K562 (cell line): ENCODE results near the gene SND1. TPM values are rescaled to one million over a fixed set of nuclear protein-coding genes. Genes with fewer than 3 reads are reported as not detected.

Source experiments
- AFF1 ChIP-seq, 2 experiments: fragments of 450-650 bp; IDR thresholded peaks; 2 replicates each; pipeline ENCODE4 v1.6.1; 2018; ENCODE audit warnings: mild to moderate bottlenecking in 2 of 2, low read depth in 1 of 2; ENCODE audit not compliant: partially characterized antibody in 2 of 2
- ESRRA ChIP-seq: fragments of 450-650 bp; IDR thresholded peaks from 2 replicates; pipeline ENCODE4 v1.6.1; 2014; ENCODE audit warnings: low read depth, mild to moderate bottlenecking, moderate library complexity, borderline replicate concordance
- EWSR1 ChIP-seq: fragments of 450-650 bp; IDR thresholded peaks from 2 replicates; pipeline ENCODE4 v1.6.1; 2018; ENCODE audit warnings: borderline replicate concordance, mild to moderate bottlenecking, low read depth, moderate library complexity; ENCODE audit not compliant: partially characterized antibody
- IRF1 ChIP-seq: sonication (generic); formaldehyde crosslinking; IDR thresholded peaks from 2 replicates; pipeline ENCODE4 v1.8.0; 2022; ENCODE audit warnings: missing genetic modification reagents, mild to moderate bottlenecking, borderline replicate concordance
- POLR2G ChIP-seq: fragments of 200-400 bp; formaldehyde crosslinking; IDR thresholded peaks from 2 replicates; pipeline ENCODE4 v1.6.1; 2017; ENCODE audit warnings: low read depth, mild to moderate bottlenecking, antibody characterized with exemption, low read length, moderate library complexity
- PTBP1 ChIP-seq: fragments of 200-400 bp; formaldehyde crosslinking; IDR thresholded peaks from 2 replicates; pipeline ENCODE4 v1.6.1; 2017; ENCODE audit warnings: low read depth, low read length
- RBM22 ChIP-seq: fragments of 200-400 bp; formaldehyde crosslinking; IDR thresholded peaks from 2 replicates; pipeline ENCODE4 v1.6.1; 2018; ENCODE audit warnings: low read length, low read depth; ENCODE audit not compliant: poor library complexity, severe bottlenecking
- SMARCA5 ChIP-seq: fragments of 450-650 bp; IDR thresholded peaks from 2 replicates; pipeline ENCODE4 v1.6.1; 2016
- SMARCB1 ChIP-seq: IDR thresholded peaks from 2 replicates; pipeline ENCODE4 v1.6.1; 2011; ENCODE audit warnings: improper control_type of control experiment, low read depth; ENCODE audit not compliant: insufficient read length
- TBL1XR1 ChIP-seq, 2 experiments: IDR thresholded peaks; 2 replicates each; pipeline ENCODE4 v1.6.1; 2012; ENCODE audit warnings: improper control_type of control experiment in 2 of 2, low read length in 2 of 2, mild to moderate bottlenecking in 1 of 2
- TFAP4 ChIP-seq: sonication (generic); formaldehyde crosslinking; IDR thresholded peaks from 2 replicates; pipeline ENCODE4 v1.8.0; 2022; ENCODE audit warnings: missing genetic modification reagents, mild to moderate bottlenecking, moderate library complexity, borderline replicate concordance
- TGIF2 ChIP-seq: sonication (generic); formaldehyde crosslinking; IDR thresholded peaks from 2 replicates; pipeline ENCODE4 v1.8.1; 2022; ENCODE audit warnings: mild to moderate bottlenecking, missing genetic modification reagents, moderate library complexity
- ZBTB49 ChIP-seq: sonication (generic); formaldehyde crosslinking; IDR thresholded peaks from 2 replicates; pipeline ENCODE4 v1.8.0; 2022; ENCODE audit warnings: missing genetic modification reagents, mild to moderate bottlenecking, borderline replicate concordance
- ZBTB9 ChIP-seq: fragments of 450-650 bp; formaldehyde crosslinking; IDR thresholded peaks from 2 replicates; pipeline ENCODE4 v1.4.0; 2020; ENCODE audit warnings: mild to moderate bottlenecking, moderate library complexity
- ZNF354B ChIP-seq: fragments of 250-450 bp; sonication (Bioruptor Pico); IDR thresholded peaks from 2 replicates; pipeline ENCODE4 v1.4.0; 2020
- ZNF41 ChIP-seq: fragments of 250-450 bp; sonication (Bioruptor Pico); conservative IDR thresholded peaks from 2 replicates; pipeline ENCODE4 v1.4.0; 2020; ENCODE audit warnings: mild to moderate bottlenecking
- ZNF431 ChIP-seq: sonication (generic); formaldehyde crosslinking; IDR thresholded peaks from 2 replicates; pipeline ENCODE4 v1.8.0; 2022; ENCODE audit warnings: mild to moderate bottlenecking, missing genetic modification reagents
- ZNF584 ChIP-seq: fragments of 200-800 bp; sonication (Bioruptor generic); IDR thresholded peaks from 2 replicates; pipeline ENCODE4 v1.6.1; 2016; ENCODE audit warnings: low read depth, mild to moderate bottlenecking, missing genetic modification characterization, missing compliant biosample characterization
- polyA plus RNA-seq, 8 experiments: library from polyadenylated mRNA; depleted of rRNA in 4 of 8; stranded (reverse) in 5 of 8; unstranded in 3 of 8; fragments of >200 nt; fragmentation: Nextera tagmentation in 2 of 8; fragmentation: Illumina TruSeq in 1 of 8; extraction: Ambion mirVana in 2 of 8; extraction: Trizol in 1 of 8; gene quantifications; 2 replicates each; pipeline versions ENCODE4 v1.2.1 to v1.2.3, GENCODE V29; 2011 to 2014; ENCODE audit warnings: inconsistent platforms in 1 of 8, missing spikeins in 1 of 8
- total RNA-seq, 7 experiments: library from RNA; depleted of rRNA in 6 of 7; stranded (reverse); fragments of >200 nt in 6 of 7; fragmentation: Illumina TruSeq in 2 of 7; extraction: Trizol in 2 of 7; gene quantifications; 2 replicates each; pipeline versions ENCODE4 v1.2.1 to v1.2.3, GENCODE V29; 2011 to 2021; ENCODE audit warnings: low replicate concordance in 1 of 7

The SND1 gene
- total and polyA plus RNA-seq, 9 of the 15 experiments (the other 6 are each of a cell fraction or from before 2014, with no cell fraction given) = 46.5 to 307 (median 191) TPM

GRCh38 chr7:127838816-127839415, 186.9 kb downstream of the SND1 start (continued):
- TF ChIP-seq ZBTB49 (CRISPR knock-in tag) (no peak), ZNF41 (CRISPR knock-in tag) (0 out of 2 replicates have a peak, but pooled peaks have one; percentile 29), POLR2G (no peak), ZBTB9 (CRISPR knock-in tag) (no peak), IRF1 (CRISPR knock-in tag) (no peak), SMARCB1 (peak; percentile 83), ZNF431 (CRISPR knock-in tag) (no peak), PTBP1 (no peak), SMARCA5 (no peak; the same call in 1 of the 2 replicates), ZNF354B (CRISPR knock-in tag) (no peak), ZNF584 (CRISPR knock-in tag) (peak; percentile 76; the same call in 1 of the 2 replicates), EWSR1 (no peak), TFAP4 (no peak), AFF1 (IDR thresholded peaks at IDR 0.05; ENCODE audit: low read depth in 1 of 2, partially characterized antibody in 2 of 2) (peak in 1 of 2 experiments; percentile 67), TBL1XR1 (IDR thresholded peaks at IDR 0.05; ENCODE audit: low read length in 2 of 2) (peak; percentile 31 to 85; a peak in 1 of 4 replicates), ESRRA (no peak), TGIF2 (CRISPR knock-in tag) (no peak), RBM22 (no peak)
